Osteocyte (in vitro differentiated cells): ENCODE measurements around the gene C2CD2. TPM values are rescaled to one million over a fixed set of nuclear protein-coding genes. Genes with fewer than 3 reads are reported as not detected.

Source experiments
- DNase-seq: peaks from one replicate; pipeline ENCODE4 v3.0.0; 2021; ENCODE audit warnings: mixed read lengths; ENCODE audit not compliant: unreplicated experiment; ENCODE audit errors: extremely low spot score
- H3K27ac Mint-ChIP-seq: one replicate; pipeline ENCODE4 v1.8.0; 2021; ENCODE audit warnings: mild to moderate bottlenecking, mixed read lengths; ENCODE audit not compliant: unreplicated experiment
- H3K27me3 Mint-ChIP-seq: one replicate; pipeline ENCODE4 v1.8.0; 2021; ENCODE audit warnings: mixed read lengths; ENCODE audit not compliant: unreplicated experiment
- H3K36me3 Mint-ChIP-seq: one replicate; pipeline ENCODE4 v1.8.0; 2021; ENCODE audit warnings: mixed read lengths; ENCODE audit not compliant: unreplicated experiment
- H3K4me1 Mint-ChIP-seq: one replicate; pipeline ENCODE4 v1.8.0; 2021; ENCODE audit warnings: mixed read lengths; ENCODE audit not compliant: unreplicated experiment
- H3K4me3 Mint-ChIP-seq: one replicate; pipeline ENCODE4 v1.8.0; 2021; ENCODE audit warnings: mild to moderate bottlenecking, moderate library complexity, mixed read lengths; ENCODE audit not compliant: unreplicated experiment
- H3K9me3 Mint-ChIP-seq: one replicate; pipeline ENCODE4 v1.8.0; 2021; ENCODE audit warnings: mixed read lengths; ENCODE audit not compliant: unreplicated experiment
- total RNA-seq: library from RNA; stranded (reverse); gene quantifications from 2 replicates; pipeline ENCODE4 v1.2.1, GENCODE V29; 2021
- TF ChIP-seq, protein P1 (sequence below): fragments of 200-600 bp; sonication (generic); IDR thresholded peaks from 2 replicates; pipeline ENCODE4 v1.5.0; 2021; ENCODE audit warnings: antibody characterized with exemption, mild to moderate bottlenecking, moderate library complexity

C2CD2 gene
- total RNA-seq, 1 donor from 2014 or later, result 19.4 TPM

GRCh38 chr21:41888749-41889376 lies 65.0 kb downstream of the C2CD2 start:
- H3K36me3 Mint-ChIP-seq, result peaks cover 5% of the 10 kb centered on the region
- TF ChIP-seq, protein P1, sequence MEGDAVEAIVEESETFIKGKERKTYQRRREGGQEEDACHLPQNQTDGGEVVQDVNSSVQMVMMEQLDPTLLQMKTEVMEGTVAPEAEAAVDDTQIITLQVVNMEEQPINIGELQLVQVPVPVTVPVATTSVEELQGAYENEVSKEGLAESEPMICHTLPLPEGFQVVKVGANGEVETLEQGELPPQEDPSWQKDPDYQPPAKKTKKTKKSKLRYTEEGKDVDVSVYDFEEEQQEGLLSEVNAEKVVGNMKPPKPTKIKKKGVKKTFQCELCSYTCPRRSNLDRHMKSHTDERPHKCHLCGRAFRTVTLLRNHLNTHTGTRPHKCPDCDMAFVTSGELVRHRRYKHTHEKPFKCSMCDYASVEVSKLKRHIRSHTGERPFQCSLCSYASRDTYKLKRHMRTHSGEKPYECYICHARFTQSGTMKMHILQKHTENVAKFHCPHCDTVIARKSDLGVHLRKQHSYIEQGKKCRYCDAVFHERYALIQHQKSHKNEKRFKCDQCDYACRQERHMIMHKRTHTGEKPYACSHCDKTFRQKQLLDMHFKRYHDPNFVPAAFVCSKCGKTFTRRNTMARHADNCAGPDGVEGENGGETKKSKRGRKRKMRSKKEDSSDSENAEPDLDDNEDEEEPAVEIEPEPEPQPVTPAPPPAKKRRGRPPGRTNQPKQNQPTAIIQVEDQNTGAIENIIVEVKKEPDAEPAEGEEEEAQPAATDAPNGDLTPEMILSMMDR, result no peak
- no peaks in the 10 kb centered on the region for H3K9me3 Mint-ChIP-seq
- H3K27ac Mint-ChIP-seq, result no peak overlapping the region
- H3K4me1 Mint-ChIP-seq, result peaks cover 14% of the 10 kb centered on the region
- no peak overlapping the region for H3K4me3 Mint-ChIP-seq
- DNase-seq, result no peak
- H3K27me3 Mint-ChIP-seq, result no peaks in the 10 kb centered on the region

- Mint-ChIP-seq H3K4me3 (no peak overlapping the region), H3K27me3 (no peaks in the 10 kb centered on the region), H3K27ac (no peak overlapping the region), H3K36me3 (peaks cover 5% of the 10 kb centered on the region), H3K9me3 (no peaks in the 10 kb centered on the region), H3K4me1 (peaks cover 11% of the 10 kb centered on the region)
- TF ChIP-seq, protein P1, result no peak
- no peak for DNase-seq
These were observed 66.2 kb downstream of the C2CD2 start for GRCh38 chr21:41887667-41888066.

DNA sequence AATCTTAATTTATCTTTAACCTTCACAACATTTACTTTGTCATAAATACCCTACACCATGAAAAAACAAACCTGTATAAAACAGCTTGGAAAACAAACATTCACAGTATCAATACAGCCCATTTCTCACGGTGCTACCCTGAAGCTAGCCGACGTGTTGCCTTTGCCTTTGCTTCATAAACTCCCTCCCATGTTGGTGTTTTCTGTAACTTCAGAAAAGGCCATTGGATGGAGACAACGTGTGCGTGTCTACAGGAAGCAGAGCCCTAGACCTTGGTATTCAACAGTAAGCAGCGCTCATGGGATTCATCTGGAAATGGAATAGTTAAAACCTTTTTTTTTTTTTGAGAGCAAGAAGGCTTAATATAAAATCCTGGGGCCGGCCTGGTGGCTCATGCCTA lies 67.5 kb downstream of the C2CD2 start:
- H3K9me3 Mint-ChIP-seq, result no peaks in the 10 kb centered on the region
- H3K27ac Mint-ChIP-seq, result no peak overlapping the region
- no peak for DNase-seq
- TF ChIP-seq, protein P1, result no peak
- H3K27me3 Mint-ChIP-seq, result no peaks in the 10 kb centered on the region
- H3K4me3 Mint-ChIP-seq, result no peak overlapping the region
- peaks cover 8% of the 10 kb centered on the region for H3K4me1 Mint-ChIP-seq
- H3K36me3 Mint-ChIP-seq, result peaks cover 5% of the 10 kb centered on the region

DNA sequence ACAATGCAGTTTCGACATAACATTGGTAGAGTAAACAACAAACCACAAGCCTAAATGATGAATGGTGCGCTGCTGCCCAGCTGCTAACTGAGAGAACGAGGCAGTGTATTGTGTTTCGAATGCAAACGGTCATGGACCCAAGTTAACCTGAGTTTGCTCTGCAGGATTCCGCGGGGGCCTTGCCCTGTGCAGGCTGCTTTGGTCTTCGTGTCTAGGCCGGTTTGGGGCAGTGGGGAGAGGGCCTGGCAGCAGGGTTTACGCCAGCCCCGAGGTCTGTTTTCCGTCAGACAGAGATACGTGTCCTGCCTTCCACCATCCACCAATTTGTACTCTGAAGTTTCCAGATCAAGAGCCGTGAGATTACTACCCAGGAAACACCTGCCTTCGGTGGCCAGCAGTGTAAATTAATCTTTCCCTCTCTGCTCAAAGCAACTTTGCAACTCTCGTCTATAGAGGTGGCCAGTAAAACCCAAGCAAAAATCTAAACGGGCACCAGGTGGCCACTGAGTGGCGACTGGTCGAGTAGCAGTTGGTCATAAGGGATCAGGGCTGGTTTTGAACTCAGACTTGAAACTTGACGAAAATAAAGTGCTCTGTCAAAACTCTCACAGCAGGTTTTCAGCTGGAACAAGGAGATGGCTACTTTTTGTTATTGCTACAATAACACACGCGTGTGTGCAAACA lies 68.3 kb downstream of the C2CD2 start:
- no peaks in the 10 kb centered on the region for H3K9me3 Mint-ChIP-seq
- no peak overlapping the region for H3K27ac Mint-ChIP-seq
- H3K4me3 Mint-ChIP-seq, result no peak overlapping the region
- peaks cover 8% of the 10 kb centered on the region for H3K4me1 Mint-ChIP-seq
- H3K36me3 Mint-ChIP-seq, result peaks cover 5% of the 10 kb centered on the region
- no peak for DNase-seq
- no peaks in the 10 kb centered on the region for H3K27me3 Mint-ChIP-seq
- TF ChIP-seq, protein P1, result no peak

DNA sequence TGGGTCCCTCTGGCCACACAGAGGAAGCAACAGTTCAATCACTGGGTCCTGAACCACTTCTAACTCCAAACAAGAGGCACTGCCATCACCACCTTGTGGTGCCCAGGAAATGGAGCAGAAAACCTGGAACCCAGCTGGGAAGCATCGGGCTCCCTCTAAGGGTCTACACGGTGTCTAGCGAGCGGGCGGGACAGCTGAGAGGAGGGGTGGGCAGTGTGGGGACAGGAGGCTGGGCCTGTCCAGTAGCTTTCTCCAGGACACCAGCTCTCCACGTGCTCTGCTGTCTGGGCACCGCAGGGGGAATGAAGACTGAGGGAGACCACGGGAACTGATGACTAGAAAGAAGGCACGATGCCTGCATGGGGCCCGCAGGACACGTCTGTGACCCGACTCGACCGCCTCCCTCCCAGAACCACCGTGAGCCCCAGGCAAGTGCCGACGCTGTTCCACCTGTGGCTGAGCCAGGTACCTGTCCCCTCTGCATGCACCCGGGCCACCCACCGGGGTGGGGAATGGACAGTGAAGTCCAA lies 69.3 kb downstream of the C2CD2 start:
- Mint-ChIP-seq H3K27me3 (no peaks in the 10 kb centered on the region), H3K27ac (no peak overlapping the region), H3K4me3 (no peak overlapping the region)

More for the DNA sequence above, 69.3 kb downstream of the C2CD2 start:
- Mint-ChIP-seq H3K36me3 (peaks cover 5% of the 10 kb centered on the region), H3K9me3 (no peaks in the 10 kb centered on the region), H3K4me1 (peaks cover 13% of the 10 kb centered on the region)
- DNase-seq, result no peak
- TF ChIP-seq, protein P1, result no peak
